CMK (cell line): ENCODE measurements around the gene CSNK1A1L.

Source experiments
- DNase-seq: peaks from one replicate; pipeline ENCODE4 v3.0.0-alpha.2; 2010; ENCODE audit warnings: low read depth

Gene CSNK1A1L

DNA sequence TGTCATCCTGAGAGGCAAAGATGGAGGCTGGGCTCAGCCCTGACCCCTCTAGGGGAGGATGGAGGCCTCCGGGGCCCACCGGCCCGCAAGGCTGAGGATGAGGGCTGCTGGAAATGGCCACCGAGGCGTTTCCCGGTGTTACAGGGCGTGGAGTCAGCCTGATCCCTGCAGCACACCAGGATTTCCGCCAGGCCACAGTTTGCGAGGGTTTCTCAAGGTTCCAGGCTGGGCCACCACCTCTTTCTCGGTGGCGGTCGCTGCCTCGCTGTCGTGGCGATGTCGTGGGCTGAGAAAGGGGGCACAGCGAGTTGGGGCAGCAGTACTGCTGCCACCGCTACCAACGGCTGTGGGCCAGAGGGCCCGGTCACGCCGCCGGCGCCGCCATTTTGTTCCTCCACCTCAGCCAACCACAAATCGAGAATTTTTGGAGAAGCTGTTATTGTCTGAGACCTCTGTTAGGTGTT, at the start of gene CSNK1A1L:
CSNK1A1L (minus strand) TSS at position 414 of the 464 bp plus-strand sequence; CDS start at position 6, 408 bp downstream.
- DNase-seq: no peak

DNA sequence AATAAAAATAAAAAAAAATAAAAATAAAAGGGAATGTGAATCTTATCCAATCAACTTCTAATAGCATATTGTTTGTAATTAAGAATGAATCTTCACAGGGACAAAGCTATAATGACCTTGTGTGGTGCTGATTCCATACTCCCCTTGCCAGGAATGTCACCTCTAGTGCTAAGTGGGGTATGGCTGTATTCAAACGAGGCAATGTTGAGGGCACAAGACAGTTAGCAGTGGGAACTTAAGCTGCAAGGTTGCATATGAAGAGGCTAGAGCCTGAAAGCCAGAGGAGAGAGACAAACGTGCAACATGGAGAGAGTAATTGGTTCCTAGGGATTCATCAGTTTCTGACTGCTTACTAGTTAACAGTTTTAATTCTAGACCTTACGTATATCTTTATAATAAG, 43.9 kb upstream of the CSNK1A1L start:
- no peak for DNase-seq

DNA sequence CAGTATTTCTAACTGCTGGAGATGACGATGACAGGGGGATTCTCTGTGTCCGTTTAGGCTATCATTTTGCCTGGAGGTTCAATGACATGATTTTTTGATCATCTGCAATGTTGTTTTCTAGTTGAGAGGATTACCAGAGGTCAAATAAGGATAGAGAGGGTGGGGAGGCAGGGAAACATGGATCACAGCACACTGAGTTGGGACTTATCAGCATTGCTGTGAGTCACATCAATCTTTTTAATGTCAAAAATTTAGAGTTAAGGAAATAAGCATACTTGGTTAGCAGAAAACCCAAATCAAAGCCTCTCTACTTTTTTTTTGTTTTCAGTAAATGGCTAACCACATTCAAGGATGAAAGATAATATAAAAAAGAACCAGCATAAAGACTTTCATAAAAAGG, 43.0 kb upstream of the CSNK1A1L start:
- no peak for DNase-seq

DNA sequence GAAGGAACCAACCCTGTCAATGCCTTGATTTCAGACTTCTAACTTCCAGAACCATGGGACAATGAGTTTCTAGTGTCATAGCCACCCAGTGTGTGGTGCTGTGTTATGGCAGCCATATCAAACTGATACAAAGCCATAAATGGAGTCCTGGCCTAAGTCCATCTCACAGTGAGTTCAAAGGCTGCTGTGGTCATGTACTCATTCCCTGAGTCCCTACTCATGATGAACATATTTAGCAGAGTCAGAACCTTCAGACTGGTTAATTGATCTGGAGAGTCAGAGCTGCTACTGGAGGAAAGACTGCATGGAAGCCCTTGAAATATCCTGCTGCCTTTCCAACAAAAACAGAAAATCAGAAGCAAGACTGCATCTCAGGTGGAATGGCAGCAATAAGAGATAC, 39.2 kb upstream of the CSNK1A1L start:
- no peak for DNase-seq

DNA sequence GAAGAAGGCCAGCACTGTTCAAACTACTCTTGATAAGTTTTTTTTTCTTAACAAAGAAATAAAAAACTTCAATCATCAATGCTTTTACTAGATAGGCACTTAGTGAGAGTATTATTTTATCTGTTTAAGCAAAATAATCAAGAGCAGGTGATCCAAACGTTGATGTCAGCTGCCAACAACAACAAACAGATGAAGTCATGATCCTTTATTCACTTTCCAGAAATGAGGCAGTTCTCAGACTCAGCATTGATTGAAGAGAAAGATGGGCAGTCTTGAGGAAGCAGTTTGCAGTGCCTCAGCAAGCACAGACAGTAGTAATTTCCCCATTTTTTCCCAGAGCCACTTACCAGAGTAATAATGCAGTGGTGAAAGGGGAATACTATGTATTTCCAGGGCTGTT, 38.4 kb upstream of the CSNK1A1L start:
- DNase-seq: no peak

DNA sequence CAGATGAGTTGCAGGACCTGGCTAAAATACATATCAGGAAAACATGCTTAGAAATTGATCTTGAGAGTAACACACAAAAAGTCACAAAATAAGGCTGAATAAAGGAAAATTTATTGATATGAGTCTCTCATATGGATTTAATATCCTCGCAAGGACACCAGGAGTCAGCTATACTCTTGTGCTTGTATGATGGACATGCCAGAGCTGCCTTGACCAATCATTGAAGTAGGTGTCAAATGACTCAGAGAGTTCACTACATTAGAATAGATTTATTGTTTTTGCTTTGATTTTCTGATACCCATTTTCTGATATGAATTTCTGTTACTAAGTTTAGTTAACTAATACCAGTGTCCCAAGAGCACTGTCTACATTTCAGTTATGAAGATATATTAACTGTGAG, 37.4 kb upstream of the CSNK1A1L start:
- no peak for DNase-seq

- no peak for DNase-seq
These were observed 35.5 kb upstream of the CSNK1A1L start for GRCh38 chr13:37141011-37141410.

DNA sequence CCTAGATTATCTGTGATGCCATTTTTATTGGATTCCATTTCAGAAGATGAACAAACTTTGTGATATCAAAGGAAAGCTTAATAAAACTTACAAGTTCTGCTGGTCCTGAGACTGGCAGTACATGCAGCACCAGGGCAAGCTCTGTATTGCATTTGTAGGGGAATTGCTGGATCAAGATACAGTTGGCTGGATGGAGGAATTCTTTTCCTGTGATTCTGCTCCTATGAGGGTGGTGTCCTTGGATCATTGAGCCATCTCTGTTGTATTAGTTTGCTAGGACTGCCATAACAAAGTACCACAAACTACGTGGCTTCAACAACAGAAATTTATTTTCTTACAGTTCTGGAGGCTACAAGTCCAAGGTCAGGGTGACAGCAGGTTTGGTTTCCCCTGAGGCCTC, 33.9 kb upstream of the CSNK1A1L start:
- no peak for DNase-seq

- DNase-seq: no peak
These were observed 33.5 kb upstream of the CSNK1A1L start for GRCh38 chr13:37138926-37139325.

GRCh38 chr13:37138169-37138568, 32.7 kb upstream of the CSNK1A1L start:
- DNase-seq: no peak

GRCh38 chr13:37136633-37137032, 31.2 kb upstream of the CSNK1A1L start:
- no peak for DNase-seq

GRCh38 chr13:37136187-37136586, 30.7 kb upstream of the CSNK1A1L start:
- DNase-seq: no peak

- DNase-seq: no peak
These were observed 29.1 kb upstream of the CSNK1A1L start for GRCh38 chr13:37134411-37135041.

- DNase-seq: no peak
These were observed 26.7 kb upstream of the CSNK1A1L start for GRCh38 chr13:37132211-37132610.

- DNase-seq: no peak
These were observed 25.6 kb upstream of the CSNK1A1L start for GRCh38 chr13:37131092-37131491.

GRCh38 chr13:37129866-37130265, 24.4 kb upstream of the CSNK1A1L start:
- DNase-seq: no peak

GRCh38 chr13:37127691-37128241, 22.3 kb upstream of the CSNK1A1L start:
- no peak for DNase-seq

DNA sequence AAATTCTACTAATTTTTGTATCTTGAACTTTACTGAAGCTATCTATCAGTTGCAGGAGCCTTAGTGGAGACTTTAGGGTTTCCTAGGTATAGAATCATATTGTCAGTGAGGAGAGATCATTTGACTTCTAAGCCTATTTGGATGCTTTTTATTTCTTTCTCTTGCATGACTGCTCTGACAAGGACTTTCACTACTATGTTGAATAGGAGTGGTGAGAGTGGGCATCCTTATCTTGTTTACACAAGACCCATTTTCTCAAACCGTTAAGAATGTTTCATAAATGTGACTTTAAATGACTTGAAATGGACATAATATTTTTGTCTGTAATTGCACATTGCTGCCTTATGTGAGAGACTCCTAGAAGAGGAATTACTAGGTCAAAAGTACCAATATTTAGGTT, 17.9 kb upstream of the CSNK1A1L start:
- DNase-seq: no peak

DNA sequence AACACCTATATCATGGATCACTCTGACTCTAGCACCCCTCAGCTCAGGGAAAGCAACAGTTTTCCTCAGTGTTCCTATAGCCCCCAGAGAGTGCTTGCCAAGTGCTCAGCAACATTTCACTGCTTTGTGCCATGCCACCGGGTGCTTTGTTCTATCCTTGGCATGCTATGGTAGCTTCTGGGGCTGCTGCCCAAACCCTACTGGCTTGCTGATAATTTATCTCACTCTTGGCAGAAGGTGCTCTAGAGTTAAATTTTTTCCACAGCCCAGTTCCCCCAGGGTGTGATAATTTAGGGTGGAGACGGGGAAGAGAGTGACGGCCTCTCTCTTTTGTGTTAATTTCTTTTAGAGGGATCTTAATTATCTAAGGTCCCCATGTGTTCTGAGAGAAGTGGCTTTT, 12.6 kb upstream of the CSNK1A1L start:
- DNase-seq: no peak

- DNase-seq: no peak
These were observed 8.8 kb upstream of the CSNK1A1L start for GRCh38 chr13:37114250-37114649.

- DNase-seq: no peak
These were observed 8.1 kb upstream of the CSNK1A1L start for GRCh38 chr13:37113534-37113933.

GRCh38 chr13:37109051-37109678, 3.7 kb upstream of the CSNK1A1L start:
- no peak for DNase-seq

- DNase-seq: no peak
These were observed 2.4 kb upstream of the CSNK1A1L start for GRCh38 chr13:37107868-37108267.

DNA sequence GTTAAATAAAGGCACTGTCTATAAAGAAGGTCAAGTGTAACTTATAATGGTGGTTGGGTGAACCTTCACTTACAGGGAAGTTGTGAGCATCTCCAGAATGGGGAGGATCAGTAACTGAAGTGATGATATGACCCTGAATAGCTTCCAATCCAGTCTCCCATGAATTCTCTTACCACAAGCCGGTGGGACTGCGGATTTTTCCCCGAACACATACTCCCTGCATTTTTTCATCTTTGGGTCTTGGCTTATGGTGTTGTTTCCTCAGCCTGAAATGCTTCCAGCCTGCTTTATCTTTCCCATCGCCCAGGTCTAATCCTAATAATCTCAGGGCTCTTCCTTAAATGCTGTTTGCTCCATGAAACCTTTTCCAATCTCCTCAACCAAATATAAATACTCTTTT, 2.0 kb upstream of the CSNK1A1L start:
- DNase-seq: no peak
